Measurements from ENCODE around the gene PIK3C2A.

The PIK3C2A gene

GRCh38 chr11:17171343-17171742 lies 36.4 kb downstream of the PIK3C2A start:
- TF ChIP-seq CTCF (conservative IDR thresholded peaks at IDR 0.05; ENCODE audit: control insufficient read depth, insufficient read depth, low read depth, low read length), result no peak
- DNase-seq (ENCODE audit: low read depth), result peak; percentile 15
- no peak overlapping the region for H3K4me3 ChIP-seq (ENCODE audit: control insufficient read depth, low read depth, low read length)

GRCh38 chr11:17169876-17170275 lies 37.9 kb downstream of the PIK3C2A start:
- no peak for DNase-seq (ENCODE audit: low read depth)
- no peak for TF ChIP-seq CTCF (conservative IDR thresholded peaks at IDR 0.05; ENCODE audit: control insufficient read depth, insufficient read depth, low read depth, low read length)
- no peak overlapping the region for H3K4me3 ChIP-seq (ENCODE audit: control insufficient read depth, low read depth, low read length)

GRCh38 chr11:17165247-17165890 lies 42.4 kb downstream of the PIK3C2A start:
- no peak overlapping the region for H3K4me3 ChIP-seq (ENCODE audit: control insufficient read depth, low read depth, low read length)
- no peak for TF ChIP-seq CTCF (conservative IDR thresholded peaks at IDR 0.05; ENCODE audit: control insufficient read depth, insufficient read depth, low read depth, low read length)
- no peak for DNase-seq (ENCODE audit: low read depth)

GRCh38 chr11:17164361-17165246 lies 43.2 kb downstream of the PIK3C2A start:
- no peak overlapping the region for H3K4me3 ChIP-seq (ENCODE audit: control insufficient read depth, low read depth, low read length)
- TF ChIP-seq CTCF (conservative IDR thresholded peaks at IDR 0.05; ENCODE audit: control insufficient read depth, insufficient read depth, low read depth, low read length), result no peak
- peak; percentile 46 for DNase-seq (ENCODE audit: low read depth)

- DNase-seq (ENCODE audit: low read depth), result no peak
- H3K4me3 ChIP-seq (ENCODE audit: control insufficient read depth, low read depth, low read length), result no peak overlapping the region
- TF ChIP-seq CTCF (conservative IDR thresholded peaks at IDR 0.05; ENCODE audit: control insufficient read depth, insufficient read depth, low read depth, low read length), result no peak
Observed at GRCh38 chr11:17163736-17164135, 44.0 kb downstream of the PIK3C2A start.

GRCh38 chr11:17163291-17163690 lies 44.5 kb downstream of the PIK3C2A start:
- H3K4me3 ChIP-seq (ENCODE audit: control insufficient read depth, low read depth, low read length), result no peak overlapping the region
- DNase-seq (ENCODE audit: low read depth), result no peak
- no peak for TF ChIP-seq CTCF (conservative IDR thresholded peaks at IDR 0.05; ENCODE audit: control insufficient read depth, insufficient read depth, low read depth, low read length)

Measured in fibroblast of mammary gland (primary cell).